A204.1 (cell line): ENCODE results near the gene PRR5L.
"Not testable (repeated sequence)": the region's sequence is repeated elsewhere in the genome, so short reads cannot be mapped to it uniquely, and the experiment has no call there.

Experiments used
- FAIRE-seq: peaks from 2 replicates; lab custom pipeline; 2012; peaks lifted over from hg19 to GRCh38; lab: Jason Lieb, UNC

Gene PRR5L

GRCh38 chr11:36507824-36508489 lies 211.9 kb downstream of the PRR5L start:
- no peak for FAIRE-seq

- no peak for FAIRE-seq
Measured at GRCh38 chr11:36508743-36509142, 212.7 kb downstream of the PRR5L start.

DNA sequence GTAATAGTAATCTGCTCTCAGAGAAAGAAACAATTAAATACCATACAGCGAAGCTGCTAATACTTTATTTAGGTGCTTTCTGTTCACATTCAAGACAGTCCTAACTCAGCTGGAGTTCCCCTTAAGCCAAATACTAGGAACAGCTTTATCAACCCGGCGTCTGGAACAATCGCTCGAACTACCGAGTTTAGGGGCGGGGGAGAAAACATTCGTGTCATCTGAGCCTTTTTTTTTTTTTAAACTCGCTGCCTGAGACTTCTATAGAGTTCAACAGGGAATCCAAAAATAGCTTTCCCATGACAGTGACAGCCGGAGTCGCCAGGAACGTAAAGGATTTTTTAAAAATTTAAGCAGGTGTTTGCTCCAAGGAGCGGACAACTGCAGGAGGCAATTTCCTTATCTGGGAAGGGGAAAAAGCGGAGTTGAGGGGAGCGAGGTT lies 213.1 kb downstream of the PRR5L start:
- no peak for FAIRE-seq

DNA sequence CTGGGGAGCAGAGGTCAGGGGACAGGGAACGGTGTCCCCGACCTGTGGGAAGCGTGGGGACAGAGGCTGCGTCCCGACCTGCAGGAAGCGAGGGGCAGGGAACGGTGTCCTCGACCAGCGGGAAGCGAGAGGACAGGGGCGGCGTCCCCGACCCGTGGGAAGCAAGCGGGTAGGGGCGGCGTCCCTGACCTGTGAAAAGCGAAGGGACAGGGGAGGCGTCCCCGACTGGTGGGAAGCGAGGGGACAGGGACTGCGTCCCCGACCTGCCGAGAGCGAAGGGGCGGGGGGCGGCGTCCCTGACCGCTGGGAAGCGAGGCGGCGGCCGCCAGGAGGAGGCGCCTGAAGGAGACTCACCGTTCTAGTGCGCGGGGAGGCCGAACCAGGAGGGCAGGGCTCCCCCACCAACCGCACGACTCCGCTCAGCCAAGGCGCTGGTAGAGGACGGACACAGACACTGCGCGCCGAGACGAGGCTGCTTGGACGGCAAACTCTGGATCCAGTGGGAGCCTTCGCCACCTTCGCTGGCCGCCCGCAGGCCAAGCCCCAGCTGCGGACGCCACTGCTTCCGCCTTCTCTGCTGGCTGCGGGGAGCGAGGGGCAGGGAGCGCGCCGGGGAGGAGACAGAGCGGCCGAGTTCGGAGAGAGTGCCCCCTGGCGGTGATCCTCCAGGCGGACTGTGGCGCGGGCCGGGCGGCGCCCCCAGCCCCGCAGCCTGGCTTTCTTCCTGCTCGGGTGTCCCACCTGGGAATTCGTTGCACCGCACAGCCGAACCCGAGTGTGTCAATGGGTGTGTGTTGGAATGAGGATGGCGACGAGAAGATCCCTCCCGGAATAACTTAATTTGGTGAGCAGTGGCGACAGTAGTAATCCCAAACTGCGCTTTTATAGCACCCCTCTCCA lies 213.9 kb downstream of the PRR5L start, which contains the start of gene TRAF6:
TRAF6 (minus strand) TSS at position 579 of the 900 bp plus-strand sequence. CDS start 8,757 bp downstream, outside the sequence.
- FAIRE-seq: no peak

DNA sequence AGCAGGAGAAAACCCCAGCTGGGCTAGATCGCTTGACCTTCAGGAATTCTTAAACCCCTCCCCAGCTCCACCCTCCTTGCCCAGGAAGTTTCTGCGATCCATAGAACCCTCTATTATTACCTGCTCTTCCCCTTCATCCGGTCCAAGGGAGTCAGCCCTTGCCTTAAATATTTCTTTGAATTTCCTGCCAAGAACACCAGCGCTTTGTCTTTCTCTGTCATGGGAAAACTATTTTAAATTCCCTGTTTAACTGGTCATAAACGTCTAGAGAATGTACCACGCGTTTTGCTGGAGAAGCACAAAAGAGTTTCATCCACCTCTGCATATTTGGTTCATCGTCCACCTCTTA lies 214.5 kb downstream of the PRR5L start:
- no peak for FAIRE-seq

- FAIRE-seq: not testable (repeated sequence)
Measured at GRCh38 chr11:36511062-36511461, 215.0 kb downstream of the PRR5L start.

DNA sequence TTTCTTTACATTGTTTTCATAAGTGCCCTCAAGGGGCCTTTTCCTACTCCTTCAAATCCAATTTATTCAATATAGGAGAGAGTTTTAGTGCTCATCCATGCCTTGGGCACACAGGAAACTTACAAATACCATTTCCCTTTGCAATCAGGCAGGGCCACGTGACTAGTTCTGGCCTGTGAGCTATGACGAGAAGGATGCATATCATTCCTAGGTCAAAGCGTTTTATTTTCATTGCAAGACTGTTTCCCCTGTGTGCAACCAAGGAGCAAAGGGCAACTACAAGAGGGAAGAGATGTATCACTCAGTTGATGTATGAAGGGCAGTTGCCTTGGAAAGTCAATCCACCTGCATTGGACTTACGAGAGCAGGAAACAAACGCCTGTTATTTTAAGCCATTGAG lies 215.9 kb downstream of the PRR5L start:
- no peak for FAIRE-seq

GRCh38 chr11:36513965-36514364 lies 217.9 kb downstream of the PRR5L start:
- FAIRE-seq: no peak
